GM12878 (cell line): ENCODE results near the gene ENO2. TPM values are rescaled to one million over a fixed set of nuclear protein-coding genes. Genes with fewer than 3 reads are reported as not detected.
A peak's percentile ranks its signal among the peaks of the same experiment; 100 is the strongest.

Experiments
- CBX5 ChIP-seq: sonication (generic); IDR thresholded peaks from 2 replicates; pipeline ENCODE4 v1.6.1; 2016; ENCODE audit warnings: low read depth, moderate library complexity, mild to moderate bottlenecking, inconsistent platforms
- CHD2 ChIP-seq: IDR thresholded peaks from 2 replicates; pipeline ENCODE4 v1.6.1; 2011; ENCODE audit warnings: low read depth, low read length, improper control_type of control experiment, borderline replicate concordance
- E2F8 ChIP-seq: fragments of 450-650 bp; IDR thresholded peaks from 2 replicates; pipeline ENCODE4 v1.6.1; 2018; ENCODE audit warnings: mild to moderate bottlenecking, low read depth, moderate library complexity; ENCODE audit not compliant: partially characterized antibody
- EP300 ChIP-seq, 2 experiments: fragments of 150-350 bp in 1 of 2; IDR thresholded peaks; 2 replicates each; pipeline ENCODE4 v1.6.1; 2011 to 2012; ENCODE audit warnings: low read depth in 2 of 2, low read length in 2 of 2, borderline replicate concordance in 1 of 2, improper control_type of control experiment in 1 of 2, inconsistent platforms in 1 of 2; ENCODE audit not compliant: control insufficient read depth in 1 of 2
- HDAC6 ChIP-seq: fragments of 200-600 bp; sonication (generic); IDR thresholded peaks from one replicate; pipeline ENCODE4 v1.8.0; 2017; ENCODE audit warnings: antibody characterized with exemption; ENCODE audit not compliant: unreplicated experiment
- IKZF1 ChIP-seq: fragments of 450-650 bp; conservative IDR thresholded peaks from 2 replicates; pipeline ENCODE4 v1.6.1; 2017; ENCODE audit warnings: antibody characterized with exemption, mild to moderate bottlenecking
- MEF2A ChIP-seq: IDR thresholded peaks from 2 replicates; pipeline ENCODE4 v1.6.1; 2011; ENCODE audit warnings: low read depth, mild to moderate bottlenecking, low read length, moderate library complexity; ENCODE audit not compliant: insufficient read depth
- NKRF ChIP-seq: fragments of 450-650 bp; conservative IDR thresholded peaks from 2 replicates; pipeline ENCODE4 v1.6.1; 2017; ENCODE audit warnings: mild to moderate bottlenecking, moderate library complexity
- PBX3 ChIP-seq: IDR thresholded peaks from 2 replicates; pipeline ENCODE4 v1.6.1; 2011; ENCODE audit warnings: mild to moderate bottlenecking, low read depth, low read length, moderate library complexity; ENCODE audit not compliant: insufficient replicate concordance
- POU2F2 ChIP-seq: IDR thresholded peaks from 3 replicates; pipeline ENCODE4 v1.6.1; 2011; ENCODE audit warnings: low read depth, mild to moderate bottlenecking, low read length, borderline replicate concordance
- YY1 ChIP-seq: IDR thresholded peaks from 2 replicates; pipeline ENCODE4 v1.6.1; 2011; ENCODE audit warnings: low read depth, mild to moderate bottlenecking, low read length
- ZBED1 ChIP-seq: IDR thresholded peaks from 2 replicates; pipeline ENCODE4 v1.6.1; 2016; ENCODE audit warnings: borderline replicate concordance
- polyA plus RNA-seq, 11 experiments: library from polyadenylated mRNA; depleted of rRNA in 4 of 11; unstranded in 6 of 11; stranded (reverse) in 5 of 11; fragments of >200 nt; fragmentation: Nextera tagmentation in 4 of 11; fragmentation: Illumina TruSeq in 1 of 11; extraction: Ambion mirVana in 4 of 11; extraction: Trizol in 1 of 11; gene quantifications; 1 replicate in 1 of 11; 2 replicates in 10 of 11; pipeline versions ENCODE4 v1.2.1 to v1.2.3, GENCODE V29; 2011 to 2016; ENCODE audit warnings: inconsistent platforms in 2 of 11, missing spikeins in 2 of 11, low read depth in 1 of 11
- total RNA-seq, 4 experiments: library from RNA; depleted of rRNA in 3 of 4; stranded (reverse); fragments of >200 nt in 3 of 4; fragmentation: Illumina TruSeq in 1 of 4; extraction: Trizol in 1 of 4; gene quantifications; 2 replicates each; pipeline versions ENCODE4 v1.2.1 to v1.2.3, GENCODE V29; 2013 to 2021

Gene ENO2
- total and polyA plus RNA-seq, 10 of the 15 experiments (the other 5 are each of a cell fraction or from before 2014, with no cell fraction given): 24.8 to 196 (median 43.1) TPM

- TF ChIP-seq PBX3 (peak; percentile 4), CHD2 (0 out of 2 replicates have a peak, but pooled peaks have one; percentile 30), IKZF1 (peak; percentile 29; the same call in 1 of the 2 replicates), MEF2A (0 out of 2 replicates have a peak, but pooled peaks have one; percentile 8), ZBED1 (0 out of 2 replicates have a peak, but pooled peaks have one; percentile 5), HDAC6 (peak; percentile 16), POU2F2 (peak; percentile 8; the same call in 1 of the 3 replicates), NKRF (0 out of 2 replicates have a peak, but pooled peaks have one; percentile 35), EP300 (IDR thresholded peaks at IDR 0.05; ENCODE audit: borderline replicate concordance in 1 of 2, control insufficient read depth in 1 of 2, low read depth in 2 of 2, low read length in 2 of 2) (0 out of 4 replicates have a peak, but pooled peaks of 1 of the 2 experiments have one; percentile 9), YY1 (peak; percentile 25; the same call in 1 of the 2 replicates), CBX5 (no peak), E2F8 (no peak)
Observed at GRCh38 chr12:6952121-6952862, 37.9 kb downstream of the ENO2 start (continued).
